HL-60/S4 treated with phorbol 12-myristate 13-acetate at 8.2 ng/mL for 4 days and 3 days (cell line): ENCODE data around the gene GAB2.
"Not testable (repeated sequence)": the region's sequence is repeated elsewhere in the genome, so short reads cannot be mapped to it uniquely, and the experiment has no call there.

Source experiments
- in situ Hi-C: fragments of 300-500 bp; cut with MboI; formaldehyde crosslinking; loops from 2 replicates; pipeline ENCODE4 v1.15.0; 2022; ENCODE audit warnings: low sequenced_read_pairs

The GAB2 gene

GRCh38 chr11:78291503-78292108 is 126.0 kb downstream of the GAB2 start:
- in situ Hi-C loops: no loop called here

- in situ Hi-C loops: no loop called here
Measured at GRCh38 chr11:78290293-78291176, 127.1 kb downstream of the GAB2 start.

- in situ Hi-C loops: no loop called here
Measured at GRCh38 chr11:78289552-78290292, 127.9 kb downstream of the GAB2 start.

- in situ Hi-C loops: no loop called here
Measured at GRCh38 chr11:78284260-78284659, 133.4 kb downstream of the GAB2 start.

GRCh38 chr11:78282821-78283220 is 134.8 kb downstream of the GAB2 start:
- in situ Hi-C loops: no loop called here

- in situ Hi-C loops: no loop called here
Measured at GRCh38 chr11:78281511-78281910, 136.1 kb downstream of the GAB2 start.

GRCh38 chr11:78277314-78277994 is 140.2 kb downstream of the GAB2 start:
- in situ Hi-C loops: no loop called here

- in situ Hi-C loops: no loop called here
Measured at GRCh38 chr11:78276311-78276710, 141.3 kb downstream of the GAB2 start.

- in situ Hi-C loops: no loop called here
Measured at GRCh38 chr11:78274739-78275138, 142.9 kb downstream of the GAB2 start.

- in situ Hi-C loops: not testable (repeated sequence)
Measured at GRCh38 chr11:78272625-78273269, 144.9 kb downstream of the GAB2 start.

GRCh38 chr11:78271801-78272200 is 145.8 kb downstream of the GAB2 start:
- in situ Hi-C loops: not testable (repeated sequence)

GRCh38 chr11:78270971-78271370 is 146.6 kb downstream of the GAB2 start:
- in situ Hi-C loops: no loop called here

- in situ Hi-C loops: no loop called here
Measured at GRCh38 chr11:78269806-78270205, 147.8 kb downstream of the GAB2 start.

- in situ Hi-C loops: no loop called here
Measured at GRCh38 chr11:78268591-78269410, 148.8 kb downstream of the GAB2 start.

- in situ Hi-C loops: no loop called here
Measured at GRCh38 chr11:78266451-78266850, 151.2 kb downstream of the GAB2 start.

- in situ Hi-C loops: no loop called here
Measured at GRCh38 chr11:78265326-78265725, 152.3 kb downstream of the GAB2 start.

- in situ Hi-C loops: no loop called here
Measured at GRCh38 chr11:78262691-78263090, 154.9 kb downstream of the GAB2 start.

- in situ Hi-C loops: no loop called here
Measured at GRCh38 chr11:78262238-78262637, 155.4 kb downstream of the GAB2 start.

- in situ Hi-C loops: no loop called here
Measured at GRCh38 chr11:78261828-78262227, 155.8 kb downstream of the GAB2 start.

- in situ Hi-C loops: no loop called here
Measured at GRCh38 chr11:78261367-78261766, 156.3 kb downstream of the GAB2 start.
